GM18861 (cell line): ENCODE measurements around the gene PAN2.
A peak's percentile ranks its signal among the peaks of the same experiment; 100 is the strongest.

Source experiments
- ATAC-seq: cut with Tn5 transposase; IDR thresholded peaks from one replicate; pipeline ENCODE4 v1.9.1; 2021; ENCODE audit not compliant: unreplicated experiment

PAN2 gene, protein sequence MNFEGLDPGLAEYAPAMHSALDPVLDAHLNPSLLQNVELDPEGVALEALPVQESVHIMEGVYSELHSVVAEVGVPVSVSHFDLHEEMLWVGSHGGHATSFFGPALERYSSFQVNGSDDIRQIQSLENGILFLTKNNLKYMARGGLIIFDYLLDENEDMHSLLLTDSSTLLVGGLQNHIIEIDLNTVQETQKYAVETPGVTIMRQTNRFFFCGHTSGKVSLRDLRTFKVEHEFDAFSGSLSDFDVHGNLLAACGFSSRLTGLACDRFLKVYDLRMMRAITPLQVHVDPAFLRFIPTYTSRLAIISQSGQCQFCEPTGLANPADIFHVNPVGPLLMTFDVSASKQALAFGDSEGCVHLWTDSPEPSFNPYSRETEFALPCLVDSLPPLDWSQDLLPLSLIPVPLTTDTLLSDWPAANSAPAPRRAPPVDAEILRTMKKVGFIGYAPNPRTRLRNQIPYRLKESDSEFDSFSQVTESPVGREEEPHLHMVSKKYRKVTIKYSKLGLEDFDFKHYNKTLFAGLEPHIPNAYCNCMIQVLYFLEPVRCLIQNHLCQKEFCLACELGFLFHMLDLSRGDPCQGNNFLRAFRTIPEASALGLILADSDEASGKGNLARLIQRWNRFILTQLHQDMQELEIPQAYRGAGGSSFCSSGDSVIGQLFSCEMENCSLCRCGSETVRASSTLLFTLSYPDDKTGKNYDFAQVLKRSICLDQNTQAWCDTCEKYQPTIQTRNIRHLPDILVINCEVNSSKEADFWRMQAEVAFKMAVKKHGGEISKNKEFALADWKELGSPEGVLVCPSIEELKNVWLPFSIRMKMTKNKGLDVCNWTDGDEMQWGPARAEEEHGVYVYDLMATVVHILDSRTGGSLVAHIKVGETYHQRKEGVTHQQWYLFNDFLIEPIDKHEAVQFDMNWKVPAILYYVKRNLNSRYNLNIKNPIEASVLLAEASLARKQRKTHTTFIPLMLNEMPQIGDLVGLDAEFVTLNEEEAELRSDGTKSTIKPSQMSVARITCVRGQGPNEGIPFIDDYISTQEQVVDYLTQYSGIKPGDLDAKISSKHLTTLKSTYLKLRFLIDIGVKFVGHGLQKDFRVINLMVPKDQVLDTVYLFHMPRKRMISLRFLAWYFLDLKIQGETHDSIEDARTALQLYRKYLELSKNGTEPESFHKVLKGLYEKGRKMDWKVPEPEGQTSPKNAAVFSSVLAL

GRCh38 chr12:56333679-56334489, at the start of gene PAN2:
Gene PAN2, minus strand, starts transcription at chr12:56334000. Its CDS starts 906 bp downstream, at chr12:56333094.
- ATAC-seq = peak; percentile 86

GRCh38 chr12:56382611-56383010, 48.8 kb upstream of the PAN2 start:
- ATAC-seq = no peak

DNA sequence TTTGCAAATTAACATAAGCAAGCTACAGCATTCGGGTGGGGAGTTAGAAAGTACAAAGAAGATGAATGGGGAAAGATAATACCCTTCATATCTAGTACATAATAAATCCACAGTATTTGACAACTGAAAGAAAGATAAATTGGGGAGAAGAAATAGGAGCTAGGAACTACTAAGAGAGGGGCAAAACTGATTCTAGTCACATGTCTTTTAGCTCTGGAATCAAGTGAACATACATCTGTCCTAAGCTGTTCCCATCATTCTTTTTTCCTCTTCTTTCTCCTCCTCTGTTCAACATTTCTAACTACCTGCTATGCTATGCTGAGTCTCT, 44.2 kb upstream of the PAN2 start:
- no peak for ATAC-seq

DNA sequence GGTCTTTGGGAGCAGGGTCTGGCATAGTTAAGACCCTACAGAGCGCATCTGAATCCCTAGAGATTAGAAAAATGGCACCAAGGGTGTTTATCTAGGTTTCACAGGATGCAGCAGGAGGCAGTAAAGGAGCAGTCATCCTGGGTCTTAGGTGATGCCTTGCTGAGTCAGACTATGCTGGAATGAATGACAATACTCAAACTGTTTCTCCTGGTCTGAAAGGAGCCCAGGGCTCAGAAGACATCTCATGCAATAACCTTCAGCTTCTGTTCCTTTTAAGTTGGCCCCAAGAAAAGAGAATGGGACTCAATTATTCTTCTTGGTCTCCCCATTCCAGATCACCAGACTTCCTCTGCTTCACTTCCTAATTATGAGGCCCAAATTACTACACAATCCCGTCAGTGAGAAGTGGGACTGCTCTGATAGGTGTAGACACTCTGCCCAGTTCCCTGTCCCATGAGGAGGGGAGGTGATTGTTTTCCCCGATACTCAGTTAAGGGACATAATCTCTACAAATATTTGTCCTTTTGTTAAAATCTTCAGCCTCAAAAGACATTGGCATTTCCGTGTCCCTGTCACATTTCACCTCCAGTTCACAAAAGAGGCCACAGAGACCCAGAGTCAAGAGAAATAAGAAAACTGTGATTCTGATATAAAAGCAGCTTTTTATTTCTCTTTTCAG, 43.6 kb upstream of the PAN2 start:
- ATAC-seq = no peak

GRCh38 chr12:56375598-56376434, 42.0 kb upstream of the PAN2 start:
- peak; percentile 76 for ATAC-seq

DNA sequence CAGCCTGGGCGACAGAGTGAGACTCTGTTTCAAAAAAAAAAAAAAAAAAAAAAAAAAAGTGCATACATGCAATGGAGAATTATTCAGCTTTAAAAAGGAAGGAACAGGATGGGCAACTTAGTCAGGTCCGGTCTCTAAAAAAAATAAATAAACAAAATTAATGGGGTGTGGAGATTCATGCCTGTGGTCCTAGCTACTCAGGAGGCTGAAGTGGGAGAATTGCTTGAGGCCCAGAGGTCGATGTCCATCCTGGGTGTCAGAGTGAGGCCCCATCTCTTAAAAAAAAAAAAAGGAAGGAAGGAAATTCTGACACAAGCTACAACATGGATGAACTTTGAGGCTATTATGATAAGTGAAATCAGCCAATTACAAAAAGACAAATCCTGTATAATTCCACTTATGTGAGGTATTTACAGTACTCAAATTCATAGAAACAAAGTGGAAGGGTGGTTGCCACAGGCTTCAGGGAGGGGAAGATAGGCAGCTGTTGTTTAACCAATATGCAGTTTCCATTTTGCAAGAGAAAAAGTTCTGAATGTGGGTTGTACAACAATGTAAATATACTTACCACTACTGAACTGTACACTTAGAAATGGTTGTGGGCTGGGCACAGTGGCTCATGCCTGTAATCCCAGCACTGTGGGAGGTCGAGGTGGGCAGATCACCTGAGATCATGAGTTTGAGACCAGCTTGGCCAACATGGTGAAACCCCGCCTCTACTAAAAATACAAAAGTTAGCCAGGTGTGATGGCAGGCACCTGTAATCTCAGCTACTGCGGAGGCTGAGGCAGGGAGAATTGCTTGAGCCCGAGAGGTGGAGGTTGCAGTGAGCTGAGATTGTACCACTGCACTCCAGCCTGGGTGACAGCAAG, 41.2 kb upstream of the PAN2 start:
- ATAC-seq = no peak

DNA sequence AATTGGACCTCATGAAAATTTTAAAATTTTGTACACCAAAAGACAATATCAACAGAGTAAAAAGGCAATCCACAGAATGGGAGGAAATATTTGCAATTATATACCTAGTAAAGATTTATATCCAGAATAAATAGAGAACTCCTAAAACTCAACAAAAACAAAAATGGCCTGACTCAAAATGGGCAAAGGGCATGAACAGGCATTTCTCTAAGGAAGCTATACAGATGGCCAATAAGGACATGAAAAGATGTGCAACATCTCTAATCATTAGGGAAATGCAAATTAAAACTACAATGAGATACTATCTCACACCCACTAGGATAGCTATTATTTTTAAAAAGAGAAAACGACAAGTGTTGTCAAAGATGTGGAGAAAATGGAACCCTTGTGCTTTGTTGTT, 39.7 kb upstream of the PAN2 start:
- no peak for ATAC-seq

- no peak for ATAC-seq
Observed at GRCh38 chr12:56366948-56367347, 33.1 kb upstream of the PAN2 start.

DNA sequence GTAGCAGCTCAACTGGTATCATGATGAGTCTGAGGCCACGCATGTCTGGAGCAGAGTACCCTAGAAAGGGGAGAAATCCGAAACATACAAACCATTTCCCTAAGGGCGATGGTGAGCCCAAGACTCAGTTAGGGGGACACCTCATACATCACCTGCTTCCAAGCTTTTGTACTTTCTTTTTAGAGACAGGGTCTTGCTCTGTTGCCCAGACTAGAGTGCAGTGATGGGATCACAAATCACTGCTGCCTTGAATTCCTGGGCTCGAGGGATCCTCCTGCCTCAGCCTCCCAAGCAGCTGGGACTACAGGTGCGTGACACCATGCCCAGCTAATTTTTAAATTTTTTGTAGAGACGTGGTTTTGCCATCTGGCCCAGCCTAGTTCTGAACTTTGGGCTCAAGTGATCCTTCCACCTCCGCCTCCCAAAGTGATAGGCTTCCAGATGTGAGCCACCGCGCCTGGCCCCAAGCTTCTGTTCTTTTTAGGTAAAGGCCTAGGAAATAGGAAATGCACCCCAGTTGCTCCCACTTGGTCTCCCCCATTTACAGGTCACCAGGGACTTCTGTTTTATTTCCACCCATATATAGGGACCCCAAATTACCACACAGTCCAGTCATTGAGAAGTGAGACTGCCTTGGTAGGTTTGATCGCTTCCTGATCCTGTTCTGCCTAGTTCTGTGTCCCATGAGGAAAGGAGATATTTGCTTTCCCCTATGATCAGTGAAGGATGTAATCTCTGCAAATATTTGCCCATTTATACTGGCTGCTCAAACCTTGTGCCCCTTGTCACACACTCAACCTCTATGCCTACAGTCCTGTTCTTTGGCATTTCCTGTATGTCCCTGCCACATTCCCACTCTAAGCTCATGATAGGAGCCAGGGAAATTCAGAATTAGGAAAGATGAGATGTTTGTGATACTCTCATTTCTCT, 28.6 kb upstream of the PAN2 start, which contains the start of gene APOF:
Gene APOF, minus strand, starts transcription at position 728 of the 930 bp plus-strand sequence. Its CDS starts 112 bp downstream, at position 616.
- no peak for ATAC-seq

GRCh38 chr12:56361487-56362129, 27.8 kb upstream of the PAN2 start:
- no peak for ATAC-seq

DNA sequence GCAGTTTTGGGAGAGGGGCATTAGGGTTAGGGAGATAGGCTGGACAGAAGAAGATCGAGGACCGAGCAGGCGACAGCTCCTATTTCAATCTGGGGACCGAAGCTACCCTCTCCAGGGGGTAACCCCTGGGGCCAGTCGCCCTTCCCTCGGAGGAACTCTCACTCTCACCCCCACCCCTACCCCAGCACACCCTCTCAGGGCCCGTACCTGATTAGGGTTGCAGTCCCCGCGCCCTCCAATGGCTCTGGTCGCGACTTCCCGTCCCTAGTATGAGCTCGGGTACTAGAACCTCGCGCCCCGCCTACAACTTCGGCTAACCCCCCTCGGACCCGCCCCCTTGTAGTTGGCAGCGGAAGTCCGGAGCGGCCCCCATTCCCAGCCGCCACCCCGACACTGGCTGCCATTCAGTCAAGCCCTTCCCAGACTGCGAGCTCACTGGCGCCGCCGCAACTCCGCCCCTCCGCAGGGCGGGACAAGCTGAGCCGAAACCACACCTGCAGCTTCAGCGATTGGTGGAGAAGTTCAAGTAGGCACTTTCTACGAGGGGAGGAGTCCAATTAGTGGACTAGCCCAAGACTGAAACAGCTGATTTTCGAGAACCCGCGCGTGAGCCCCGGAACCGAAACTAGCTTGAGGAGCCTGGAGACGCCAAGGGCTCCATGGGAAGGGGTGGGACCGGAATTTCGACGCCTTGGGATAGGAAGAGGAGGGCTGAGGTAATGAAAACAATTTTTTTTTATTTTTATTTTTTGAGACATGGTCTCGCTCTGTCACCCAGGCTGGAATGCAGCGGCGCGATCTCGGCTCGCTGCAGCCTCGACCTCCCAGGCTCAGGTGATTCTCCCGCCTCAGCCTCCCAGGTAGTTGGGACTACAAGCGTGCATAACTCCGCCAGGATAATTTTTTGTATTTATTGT, 26.3 kb upstream of the PAN2 start, which contains the start of gene STAT2:
Gene STAT2, minus strand, starts transcription at position 257 of the 917 bp plus-strand sequence. CDS start 3,536 bp downstream, outside the sequence.
- peak; percentile 89 for ATAC-seq

GRCh38 chr12:56358836-56359532, 25.2 kb upstream of the PAN2 start:
- no peak for ATAC-seq

DNA sequence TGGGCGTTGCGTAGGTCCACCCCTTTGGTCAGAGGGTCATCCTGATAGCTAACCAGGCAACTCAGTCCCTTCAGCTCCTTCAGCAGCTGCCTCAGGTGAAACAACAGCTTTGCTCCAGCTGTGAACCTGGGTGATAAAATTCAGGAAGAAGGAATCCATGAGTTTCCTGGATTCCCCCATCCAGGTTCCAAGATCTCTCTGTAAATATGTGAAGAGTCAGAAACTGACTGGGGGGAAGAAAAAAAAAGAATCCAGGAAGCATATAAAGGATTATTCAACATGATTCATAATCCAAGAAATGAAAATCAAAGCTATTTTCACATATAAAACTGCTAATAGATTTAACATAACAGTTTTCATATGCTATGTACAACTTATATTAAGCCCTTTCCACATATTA, 17.5 kb upstream of the PAN2 start:
- no peak for ATAC-seq

DNA sequence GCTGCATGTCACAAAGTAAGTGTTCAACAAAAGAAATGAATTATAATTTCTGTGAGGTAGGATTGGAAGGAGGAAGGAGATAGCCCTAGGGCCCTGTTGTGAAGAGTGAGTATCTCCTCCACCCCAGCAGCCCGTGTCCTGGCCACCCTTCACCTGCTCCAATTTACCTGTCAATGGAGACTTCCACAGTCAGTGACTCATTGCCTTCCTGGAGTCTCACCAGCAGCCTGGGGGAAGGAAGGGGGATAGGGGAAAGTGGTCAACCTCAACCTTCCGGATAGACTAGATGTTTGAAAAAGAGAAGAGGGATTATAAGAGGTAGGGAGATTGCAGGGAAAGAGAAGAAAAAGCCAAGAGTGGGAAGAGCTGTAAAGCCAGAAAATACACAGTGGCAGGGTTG, 16.9 kb upstream of the PAN2 start:
- no peak for ATAC-seq

DNA sequence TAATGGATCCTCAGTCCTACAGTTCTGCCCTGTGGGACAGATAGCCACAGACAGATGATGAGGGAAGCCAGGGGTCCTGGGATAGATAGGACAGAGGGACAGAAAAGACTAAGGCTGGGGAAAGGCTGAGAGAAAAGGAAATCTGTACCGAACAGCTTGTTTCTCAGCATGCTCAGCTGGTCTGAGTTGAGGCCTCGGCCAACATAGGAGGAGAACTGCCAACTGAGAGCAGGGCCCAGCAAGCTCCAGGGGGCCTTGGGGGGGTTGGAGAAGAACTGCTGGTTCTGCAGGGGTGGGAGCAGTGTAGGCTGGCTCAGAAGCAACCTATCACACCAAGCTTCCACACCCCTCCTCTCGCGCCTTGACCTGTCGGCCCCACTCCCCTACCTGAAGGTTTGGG, 15.0 kb upstream of the PAN2 start:
- ATAC-seq = no peak
